Astrocyte of the cerebellum (primary cell): ENCODE measurements around the gene SLC38A11.

ENCODE experiments used
- DNase-seq: peaks from one replicate; pipeline ENCODE4 v3.0.0-alpha.2; 2011; ENCODE audit warnings: low read depth
- H3K4me3 ChIP-seq: 2 replicates; pipeline ENCODE4 v1.5.1; 2011; ENCODE audit warnings: mild to moderate bottlenecking, low read depth, low read length, moderate library complexity
- CTCF ChIP-seq: IDR thresholded peaks from 2 replicates; pipeline ENCODE4 v1.5.1; 2012; ENCODE audit warnings: low read length, low read depth, moderate library complexity, mild to moderate bottlenecking; ENCODE audit errors: missing control alignments
- in situ Hi-C: cut with HindIII; loops from 2 replicates; pipeline ENCODE4 v1.10.0; 2017; ENCODE audit warnings: low sequenced_read_pairs

SLC38A11 gene

DNA sequence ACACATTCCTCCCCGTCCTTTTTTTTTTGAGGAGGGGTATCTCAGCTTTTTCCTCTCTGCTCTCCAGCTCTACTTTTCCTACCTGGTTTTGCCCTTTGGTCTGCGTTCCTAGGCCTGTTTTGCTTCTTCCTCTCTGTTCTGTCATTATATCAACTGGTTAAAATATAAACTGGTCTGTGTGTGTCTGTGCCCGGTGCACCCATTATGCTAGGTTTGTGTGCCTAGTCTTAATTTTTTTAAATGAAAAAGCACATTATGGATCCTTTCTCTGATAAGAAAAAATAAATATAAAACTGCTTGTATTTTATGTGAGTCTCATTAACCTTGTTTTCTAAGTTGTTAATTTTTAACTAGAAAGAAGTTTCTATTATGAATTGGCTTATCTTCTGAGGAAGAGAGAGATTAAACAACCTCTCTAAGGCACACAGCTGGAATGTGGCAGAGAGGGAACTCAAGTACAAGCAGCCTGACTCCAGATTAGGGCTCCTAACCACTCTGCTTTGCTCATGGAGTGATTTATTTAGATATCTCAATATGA, 17.4 kb downstream of the SLC38A11 start:
- no peak for TF ChIP-seq CTCF
- no peak overlapping the region for H3K4me3 ChIP-seq
- in situ Hi-C loops: no loop called here
- no peak for DNase-seq

GRCh38 chr2:164935118-164936101, 19.9 kb downstream of the SLC38A11 start:
- DNase-seq: no peak
- H3K4me3 ChIP-seq: no peak overlapping the region
- in situ Hi-C loops: no loop called here
- TF ChIP-seq CTCF: no peak

DNA sequence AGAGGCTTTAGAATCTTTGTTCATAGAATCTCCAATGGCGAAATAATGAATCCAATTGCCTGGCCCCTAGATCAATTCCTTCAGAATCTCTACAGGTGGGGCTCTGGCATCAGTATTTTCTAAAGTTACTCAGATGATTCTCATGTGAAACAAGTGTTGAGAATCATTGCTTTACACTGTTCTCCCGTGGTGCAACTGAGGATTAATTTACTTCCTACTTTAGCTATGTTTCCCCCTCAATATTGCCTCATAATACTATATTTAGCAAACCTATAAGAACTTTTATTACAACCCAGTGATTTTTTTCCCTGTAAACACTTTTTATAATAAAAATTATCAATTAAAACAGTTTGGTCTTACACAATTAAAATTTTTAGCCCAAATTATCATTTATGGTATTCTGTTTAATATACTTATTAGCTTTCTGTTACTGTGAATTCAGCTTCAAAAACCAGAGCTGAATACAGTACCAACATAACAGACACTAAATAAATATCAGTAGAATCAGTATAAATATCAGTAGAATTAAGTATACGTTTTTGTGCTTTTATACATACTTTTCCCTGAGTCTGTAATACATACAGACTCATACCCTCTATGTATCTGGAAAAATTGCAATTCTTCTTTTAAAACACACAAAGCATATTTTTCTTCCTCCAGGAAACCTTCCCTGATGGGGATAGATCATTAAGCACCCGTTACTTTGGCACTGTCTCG, 20.8 kb downstream of the SLC38A11 start:
- no peak for DNase-seq
- no peak overlapping the region for H3K4me3 ChIP-seq
- no peak for TF ChIP-seq CTCF
- in situ Hi-C loops: no loop called here

DNA sequence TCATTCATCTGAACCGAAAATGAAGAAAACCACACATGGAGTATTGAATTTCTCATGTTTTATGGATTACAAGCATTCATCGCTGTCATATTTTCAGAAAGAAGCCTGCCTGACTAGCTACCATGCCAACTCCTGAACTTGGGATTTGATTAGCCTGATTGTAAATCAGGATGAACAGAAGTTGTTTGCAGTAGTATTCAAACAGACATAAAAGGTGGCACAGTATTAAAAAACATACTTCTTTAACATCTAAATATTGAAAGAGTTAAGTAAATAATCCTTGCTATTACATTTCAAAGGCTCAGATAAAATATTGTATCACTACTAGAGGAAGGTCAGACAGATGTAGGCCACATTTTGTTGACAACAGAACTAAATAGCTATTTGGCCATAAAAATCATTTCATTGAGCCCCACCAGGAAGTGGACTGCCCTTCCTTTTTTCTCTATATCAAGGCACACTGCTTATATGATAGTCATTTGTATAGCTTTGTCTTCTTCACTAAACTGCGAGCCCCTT, 21.6 kb downstream of the SLC38A11 start:
- no peak for TF ChIP-seq CTCF
- DNase-seq: no peak
- H3K4me3 ChIP-seq: no peak overlapping the region
- in situ Hi-C loops: no loop called here

DNA sequence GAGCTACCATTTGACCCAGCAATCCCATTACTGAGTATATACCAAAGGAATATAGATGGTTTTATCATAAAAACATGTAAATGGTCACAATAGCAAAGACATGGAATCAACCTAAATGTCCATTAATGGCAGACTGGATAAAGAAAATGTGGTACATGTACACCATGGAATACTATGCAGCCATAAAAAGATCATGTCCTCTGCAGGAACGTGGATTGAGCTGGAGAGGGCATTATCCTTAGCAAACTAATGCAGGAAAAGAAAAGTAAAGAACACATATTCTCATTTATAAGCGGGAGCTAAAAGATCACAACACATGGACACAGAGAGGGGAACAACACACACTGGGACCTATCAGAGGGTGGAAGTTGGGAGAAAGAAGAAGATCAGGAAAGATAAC, 22.9 kb downstream of the SLC38A11 start:
- DNase-seq: no peak
- in situ Hi-C loops: no loop called here
- H3K4me3 ChIP-seq: no peak overlapping the region
- TF ChIP-seq CTCF: no peak

- no peak for DNase-seq
- TF ChIP-seq CTCF: no peak
- H3K4me3 ChIP-seq: no peak overlapping the region
- in situ Hi-C loops: no loop called here
Observed at GRCh38 chr2:164928101-164928673, 27.1 kb downstream of the SLC38A11 start.
